ENCODE data around the gene NLGN2. TPM values are rescaled to one million over a fixed set of nuclear protein-coding genes. Genes with fewer than 3 reads are reported as not detected.

NLGN2 gene
- total RNA-seq, 1 experiment from 2014 or later: 2.2 TPM

GRCh38 chr17:7398612-7399011 lies 9.0 kb upstream of the NLGN2 start:
- Histone ChIP-seq H3K4me3 (no peak overlapping the region), H3K27me3 (replicated peaks) (no peaks in the 10 kb centered on the region), H3K27ac (no peak overlapping the region), H3K4me1 (replicated peaks) (peaks cover 24% of the 10 kb centered on the region), H3K36me3 (no peaks in the 10 kb centered on the region), H3K9me3 (replicated peaks) (no peaks in the 10 kb centered on the region)
- no peak for DNase-seq (ENCODE audit: low read depth in 1 of 2, low spot score in 2 of 2)

- peak overlapping the region; percentile 59 for H3K4me3 ChIP-seq
- no peaks in the 10 kb centered on the region for H3K36me3 ChIP-seq
- no peak for DNase-seq (ENCODE audit: low read depth in 1 of 2, low spot score in 2 of 2)
- H3K4me1 ChIP-seq (replicated peaks): peaks cover 22% of the 10 kb centered on the region
- no peaks in the 10 kb centered on the region for H3K27me3 ChIP-seq (replicated peaks)
- H3K27ac ChIP-seq: peak overlapping the region; percentile 17; the same call in 1 of the 2 replicates
- no peaks in the 10 kb centered on the region for H3K9me3 ChIP-seq (replicated peaks)
Observed at GRCh38 chr17:7403043-7403726, 4.5 kb upstream of the NLGN2 start.

DNA sequence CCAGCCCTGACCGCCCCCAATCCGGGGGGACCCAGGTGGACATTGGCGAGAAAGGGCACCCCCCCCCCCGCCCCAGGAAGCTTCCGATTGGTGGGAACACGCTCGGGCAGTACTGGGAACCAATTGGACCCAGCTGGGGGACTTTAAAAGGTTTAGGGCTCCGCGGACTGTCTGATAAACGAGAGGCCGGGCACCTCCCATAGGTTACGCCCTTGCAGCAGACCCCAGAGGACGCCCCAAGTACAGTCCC lies 4.0 kb upstream of the NLGN2 start:
- Histone ChIP-seq H3K4me1 (replicated peaks) (peaks cover 22% of the 10 kb centered on the region), H3K36me3 (no peaks in the 10 kb centered on the region), H3K27ac (peak overlapping the region; percentile 17; the same call in 1 of the 2 replicates), H3K9me3 (replicated peaks) (no peaks in the 10 kb centered on the region), H3K27me3 (replicated peaks) (no peaks in the 10 kb centered on the region), H3K4me3 (peak overlapping the region; percentile 59)
- no peak for DNase-seq (ENCODE audit: low read depth in 1 of 2, low spot score in 2 of 2)

DNA sequence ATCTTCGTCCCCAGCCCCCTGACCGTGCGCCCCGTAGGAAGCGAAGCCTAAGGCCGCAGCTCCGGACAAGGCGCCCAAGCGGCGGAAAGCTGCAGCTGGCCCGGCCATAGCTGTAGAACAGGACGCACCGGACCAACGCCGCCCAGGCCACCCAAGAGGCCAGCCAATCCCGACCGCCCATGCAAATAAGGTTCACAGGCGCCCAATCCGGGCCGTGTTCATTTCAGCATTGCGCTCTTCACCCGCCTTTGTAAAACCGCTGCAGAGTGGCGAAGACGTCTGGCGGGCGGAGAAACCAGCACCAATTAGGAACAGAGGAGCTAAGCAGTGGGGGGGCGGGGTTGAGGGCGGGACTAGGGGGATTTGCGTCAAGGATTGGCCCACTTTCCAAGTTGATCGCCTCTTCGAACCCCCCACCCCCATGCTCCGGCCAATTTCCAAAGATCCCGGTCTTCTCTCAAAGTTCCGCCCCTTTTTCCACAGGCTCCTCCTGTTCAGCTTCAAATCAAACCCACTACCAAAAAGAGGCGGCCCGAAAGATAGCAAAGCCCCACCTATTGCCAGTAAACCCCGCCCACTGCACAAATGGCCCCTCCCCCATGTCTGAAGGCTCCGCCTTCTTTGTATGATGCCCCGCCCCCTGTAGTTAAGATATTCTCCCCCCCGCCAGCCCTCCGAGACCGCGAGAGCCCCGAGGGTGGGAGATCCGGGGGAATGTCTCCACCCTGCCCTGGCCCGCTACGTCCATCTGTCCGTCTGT lies 3.5 kb upstream of the NLGN2 start, which contains the start of gene TMEM256:
TMEM256 (minus strand) TSS at position 121 of the 760 bp plus-strand sequence; CDS start at position 108, 13 bp downstream.
- Histone ChIP-seq H3K27ac (peak within 1 kb of the TSS; percentile 17; the same call in 1 of the 2 replicates), H3K36me3 (no peaks in the 10 kb centered on the region), H3K9me3 (replicated peaks) (no peaks in the 10 kb centered on the region), H3K4me3 (peak within 1 kb of the TSS; percentile 59), H3K4me1 (replicated peaks) (peaks cover 22% of the 10 kb centered on the region), H3K27me3 (replicated peaks) (no peaks in the 10 kb centered on the region)
- DNase-seq (ENCODE audit: low read depth in 1 of 2, low spot score in 2 of 2): peak; percentile 98

GRCh38 chr17:7404737-7405349 lies 2.8 kb upstream of the NLGN2 start:
- peak overlapping the region; percentile 59 for H3K4me3 ChIP-seq
- H3K27me3 ChIP-seq (replicated peaks): no peaks in the 10 kb centered on the region
- no peaks in the 10 kb centered on the region for H3K9me3 ChIP-seq (replicated peaks)
- peak; percentile 24 to 59 for DNase-seq (ENCODE audit: low read depth in 1 of 2, low spot score in 2 of 2)
- H3K27ac ChIP-seq: peak overlapping the region; percentile 15; the same call in 1 of the 2 replicates
- no peaks in the 10 kb centered on the region for H3K36me3 ChIP-seq
- peaks cover 22% of the 10 kb centered on the region for H3K4me1 ChIP-seq (replicated peaks)

- Histone ChIP-seq H3K27ac (0 out of 2 replicates have a peak overlapping the region, but pooled peaks have one; percentile 15), H3K9me3 (replicated peaks) (no peaks in the 10 kb centered on the region), H3K4me1 (replicated peaks) (peaks cover 22% of the 10 kb centered on the region), H3K4me3 (peak overlapping the region; percentile 59), H3K27me3 (replicated peaks) (no peaks in the 10 kb centered on the region), H3K36me3 (no peaks in the 10 kb centered on the region)
- no peak for DNase-seq (ENCODE audit: low read depth in 1 of 2, low spot score in 2 of 2)
Observed at GRCh38 chr17:7405350-7406234, 2.1 kb upstream of the NLGN2 start.

GRCh38 chr17:7406235-7406825 lies 1.3 kb upstream of the NLGN2 start:
- Histone ChIP-seq H3K27me3 (replicated peaks) (no peaks in the 10 kb centered on the region), H3K36me3 (no peaks in the 10 kb centered on the region), H3K9me3 (replicated peaks) (no peaks in the 10 kb centered on the region), H3K4me1 (replicated peaks) (peaks cover 17% of the 10 kb centered on the region), H3K4me3 (no peak overlapping the region), H3K27ac (no peak overlapping the region)
- no peak for DNase-seq (ENCODE audit: low read depth in 1 of 2, low spot score in 2 of 2)

DNA sequence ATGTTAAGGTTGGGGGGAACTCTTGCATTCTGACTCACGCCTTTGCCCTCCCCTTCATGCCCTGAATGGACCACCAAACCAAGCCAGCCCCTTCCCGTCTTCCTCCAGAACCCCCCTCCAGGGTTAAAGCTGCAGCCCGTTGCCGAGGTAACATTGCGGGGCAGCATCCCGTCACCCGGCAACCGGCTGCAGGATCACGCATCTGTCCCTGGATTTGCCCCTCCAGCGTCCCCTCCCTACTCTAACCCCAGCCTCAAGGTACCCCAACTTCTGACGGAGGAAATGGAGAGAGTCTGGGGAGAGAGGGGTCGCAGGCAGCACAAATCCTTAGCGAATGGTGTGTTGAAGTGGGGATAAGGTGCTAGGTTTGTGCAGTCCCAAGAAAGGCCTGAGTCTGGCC lies 563 bp upstream of the NLGN2 start:
- Histone ChIP-seq H3K36me3 (no peaks in the 10 kb centered on the region), H3K4me1 (replicated peaks) (peaks cover 17% of the 10 kb centered on the region), H3K27ac (no peak overlapping the region), H3K4me3 (no peak overlapping the region), H3K9me3 (replicated peaks) (no peaks in the 10 kb centered on the region), H3K27me3 (replicated peaks) (no peaks in the 10 kb centered on the region)
- DNase-seq (ENCODE audit: low read depth in 1 of 2, low spot score in 2 of 2): no peak

DNA sequence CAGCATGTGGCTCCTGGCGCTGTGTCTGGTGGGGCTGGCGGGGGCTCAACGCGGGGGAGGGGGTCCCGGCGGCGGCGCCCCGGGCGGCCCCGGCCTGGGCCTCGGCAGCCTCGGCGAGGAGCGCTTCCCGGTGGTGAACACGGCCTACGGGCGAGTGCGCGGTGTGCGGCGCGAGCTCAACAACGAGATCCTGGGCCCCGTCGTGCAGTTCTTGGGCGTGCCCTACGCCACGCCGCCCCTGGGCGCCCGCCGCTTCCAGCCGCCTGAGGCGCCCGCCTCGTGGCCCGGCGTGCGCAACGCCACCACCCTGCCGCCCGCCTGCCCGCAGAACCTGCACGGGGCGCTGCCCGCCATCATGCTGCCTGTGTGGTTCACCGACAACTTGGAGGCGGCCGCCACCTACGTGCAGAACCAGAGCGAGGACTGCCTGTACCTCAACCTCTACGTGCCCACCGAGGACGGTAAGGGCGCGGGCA lies 645 bp downstream of the NLGN2 start:
- Histone ChIP-seq H3K4me3 (no peak overlapping the region), H3K4me1 (replicated peaks) (peaks cover 10% of the 10 kb centered on the region), H3K9me3 (replicated peaks) (no peaks in the 10 kb centered on the region), H3K27me3 (replicated peaks) (no peaks in the 10 kb centered on the region), H3K36me3 (no peaks in the 10 kb centered on the region), H3K27ac (no peak overlapping the region)
- no peak for DNase-seq (ENCODE audit: low read depth in 1 of 2, low spot score in 2 of 2)

DNA sequence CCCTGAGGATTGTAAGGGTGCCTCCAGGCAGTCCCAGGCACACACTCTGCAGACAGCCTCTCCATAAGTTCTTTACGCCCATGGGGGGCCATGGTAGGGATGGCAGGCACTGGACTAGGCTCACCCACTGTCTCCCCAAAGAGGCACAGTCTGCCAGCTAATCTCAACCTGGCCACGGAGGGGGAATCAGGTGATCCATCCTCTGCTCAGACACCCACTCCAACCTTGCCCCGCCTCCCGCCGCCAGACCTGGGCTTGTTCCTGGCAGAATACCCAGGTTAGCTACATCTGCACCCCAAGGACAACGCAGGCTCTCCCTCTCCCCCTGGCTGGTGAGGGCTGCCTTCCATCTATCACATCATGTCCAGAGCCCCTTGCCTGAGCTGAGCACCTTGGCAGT lies 1.2 kb downstream of the NLGN2 start:
- Histone ChIP-seq H3K27ac (no peak overlapping the region), H3K4me1 (replicated peaks) (peaks cover 10% of the 10 kb centered on the region), H3K27me3 (replicated peaks) (no peaks in the 10 kb centered on the region), H3K36me3 (no peaks in the 10 kb centered on the region), H3K4me3 (no peak overlapping the region), H3K9me3 (replicated peaks) (no peaks in the 10 kb centered on the region)
- no peak for DNase-seq (ENCODE audit: low read depth in 1 of 2, low spot score in 2 of 2)

- Histone ChIP-seq H3K27me3 (replicated peaks) (no peaks in the 10 kb centered on the region), H3K27ac (no peak overlapping the region), H3K4me3 (no peak overlapping the region), H3K4me1 (replicated peaks) (peaks cover 10% of the 10 kb centered on the region), H3K9me3 (replicated peaks) (no peaks in the 10 kb centered on the region), H3K36me3 (no peaks in the 10 kb centered on the region)
- no peak for DNase-seq (ENCODE audit: low read depth in 1 of 2, low spot score in 2 of 2)
Observed at GRCh38 chr17:7409716-7410115, 2.1 kb downstream of the NLGN2 start.

DNA sequence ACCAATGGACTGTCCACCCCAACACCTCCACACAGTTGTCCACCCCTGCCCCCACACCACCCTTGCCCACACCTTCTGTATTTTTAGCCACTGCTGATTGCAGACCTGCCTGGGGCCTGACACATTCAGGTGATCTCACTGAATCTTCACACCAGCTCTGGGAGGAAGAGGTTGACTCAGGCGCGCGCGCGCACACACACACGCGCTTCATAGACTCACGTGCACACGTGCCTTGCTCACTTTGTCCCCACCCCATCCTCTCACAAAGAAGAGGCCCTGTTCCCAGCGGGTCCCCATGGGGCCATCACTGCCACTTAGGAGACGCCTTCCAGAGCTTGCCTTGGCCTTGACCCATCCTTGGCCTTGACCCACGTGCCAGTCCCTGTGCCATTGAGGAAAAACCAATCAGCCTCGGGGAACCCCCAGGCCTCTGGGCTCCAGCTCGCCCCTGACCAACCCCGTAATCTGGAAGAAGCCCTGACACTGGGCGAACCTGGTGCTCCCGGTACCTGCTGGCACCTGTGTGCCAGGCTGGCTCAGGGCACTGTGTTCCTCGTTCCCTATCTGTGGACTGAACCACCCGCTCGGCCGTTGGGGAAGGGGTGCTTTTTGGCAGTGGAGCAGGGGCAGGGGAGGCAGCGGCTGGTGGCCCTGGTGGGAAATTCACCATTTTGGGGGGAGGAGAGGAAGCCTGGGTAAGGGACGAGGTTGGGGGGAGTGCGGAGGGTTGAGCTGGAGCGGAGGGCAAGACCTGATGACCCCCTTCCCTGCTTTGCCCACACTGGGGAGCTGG lies 3.2 kb downstream of the NLGN2 start:
- no peaks in the 10 kb centered on the region for H3K27me3 ChIP-seq (replicated peaks)
- DNase-seq (ENCODE audit: low read depth in 1 of 2, low spot score in 2 of 2): no peak
- no peaks in the 10 kb centered on the region for H3K9me3 ChIP-seq (replicated peaks)
- no peak overlapping the region for H3K27ac ChIP-seq
- no peak overlapping the region for H3K4me3 ChIP-seq
- H3K4me1 ChIP-seq (replicated peaks): peaks cover under 1% of the 10 kb centered on the region
- no peaks in the 10 kb centered on the region for H3K36me3 ChIP-seq

Data from SJSA1 (cell line).